Right cardiac atrium (tissue), 5 donors: ENCODE data around the gene TAL2. TPM values are rescaled to one million over a fixed set of nuclear protein-coding genes. Genes with fewer than 3 reads are reported as not detected.
"Not testable (repeated sequence)": the region's sequence is repeated elsewhere in the genome, so short reads cannot be mapped to it uniquely, and the experiment has no call there.

ENCODE experiments used
- ATAC-seq, 2 donors: fragments of 200-7000 bp; cut with Tn5 transposase; one replicate each; pipeline versions ENCODE4 v1.8.0 to v1.9.1; 2020; ENCODE audit warnings: moderate library complexity in 2 of 2, mild to moderate bottlenecking in 1 of 2
- DNase-seq, 3 donors: peaks; one replicate each; pipeline ENCODE4 v3.0.0-alpha.2; 2020
- H3K27ac ChIP-seq: one replicate; pipeline ENCODE4 v1.5.1; 2013; ENCODE audit warnings: mild to moderate bottlenecking, low read length, control low read depth, moderate library complexity
- H3K27me3 ChIP-seq: one replicate; pipeline ENCODE4 v1.6.1; 2013; ENCODE audit not compliant: control insufficient read depth, insufficient read depth
- H3K4me1 ChIP-seq: one replicate; pipeline ENCODE4 v1.6.1; 2013; ENCODE audit warnings: low read length; ENCODE audit not compliant: control insufficient read depth, insufficient read depth
- H3K4me3 ChIP-seq: one replicate; pipeline ENCODE4 v1.5.1; 2013; ENCODE audit warnings: low read length, control low read depth
- H3K9me3 ChIP-seq: one replicate; pipeline ENCODE4 v1.6.1; 2013; ENCODE audit warnings: low read length; ENCODE audit not compliant: control insufficient read depth
- WGBS: extraction: QIAGEN DNeasy Blood & Tissue Kit; methylation state at CpG from one replicate; pipeline ENCODE4 v1.1.7; 2013; 5-methylcytosine and 5-hydroxymethylcytosine counted together
- intact Hi-C, 4 donors: fragments of 100-400 bp; cut with DNase I; formaldehyde crosslinking; loops; one replicate each; pipeline versions ENCODE4 v1.11.0 to v1.14.0; 2022 to 2023
- polyA plus RNA-seq: library from polyadenylated mRNA; stranded (reverse); fragments of 200-250 nt; gene quantifications from one replicate; pipeline ENCODE4 v1.2.3, GENCODE V29; 2013
- total RNA-seq, 4 donors: library from RNA; stranded (reverse); fragmentation: NEBNext Ultra II Directional; extraction: Animal tissue kit (Norgen Biotek cat#: 25700); gene quantifications; one replicate each; pipeline ENCODE4 v1.2.1, GENCODE V29; 2021
- donor health status: healthy with polysubstance abuse.
- donor health status: DM: no; HTN: yes; CAD: no.
- donor health status: DM: no; HTN: no; CAD: no.
- donor health status: DM: no; HTN: yes; CAD: no; lungs with severe emphysema.
- donor health status: DM: yes; HTN: yes; CAD: no.

TAL2 gene
- total and polyA plus RNA-seq, 5 donors: 0.16 TPM; not detected in 4

- Histone ChIP-seq H3K27ac (peak within 1 kb of the TSS; percentile 84), H3K27me3 (no peaks in the 10 kb centered on the region), H3K4me3 (peak within 1 kb of the TSS; percentile 85), H3K9me3 (no peaks in the 10 kb centered on the region), H3K4me1 (no peaks in the 10 kb centered on the region)
- ATAC-seq: peak; percentile 99
- under 1% methylated on average over 65 of the region's 65 CpGs for WGBS
- DNase-seq: peak; percentile 83 to 92 (median 91)
- intact Hi-C loops: no loop called here
Measured at GRCh38 chr9:105694190-105694847, 32.1 kb downstream of the TAL2 start, which contains the start of gene TMEM38B. Gene TMEM38B, plus strand, starts transcription at chr9:105694541. Its CDS starts 120 bp downstream, at chr9:105694661.

- no peaks in the 10 kb centered on the region for H3K9me3 ChIP-seq
- peak overlapping the region; percentile 84 for H3K27ac ChIP-seq
- 2% methylated on average over 42 of the region's 42 CpGs for WGBS
- H3K4me1 ChIP-seq: no peaks in the 10 kb centered on the region
- H3K27me3 ChIP-seq: no peaks in the 10 kb centered on the region
- intact Hi-C loops: no loop called here
- peak; percentile 64 to 84 (median 79) for DNase-seq
- peak overlapping the region; percentile 85 for H3K4me3 ChIP-seq
- ATAC-seq: peak; percentile 87 to 88
Measured at GRCh38 chr9:105694848-105695581, 32.8 kb downstream of the TAL2 start.

GRCh38 chr9:105696219-105696793 lies 34.0 kb downstream of the TAL2 start:
- H3K4me3 ChIP-seq: no peak overlapping the region
- no peak for DNase-seq
- no peaks in the 10 kb centered on the region for H3K9me3 ChIP-seq
- H3K27me3 ChIP-seq: no peaks in the 10 kb centered on the region
- intact Hi-C loops: no loop called here
- no peaks in the 10 kb centered on the region for H3K4me1 ChIP-seq
- H3K27ac ChIP-seq: no peak overlapping the region
- ATAC-seq: no peak
- WGBS: 97% methylated on average over 12 of the region's 12 CpGs

GRCh38 chr9:105697871-105698270 lies 35.6 kb downstream of the TAL2 start:
- Histone ChIP-seq H3K4me3 (no peak overlapping the region), H3K9me3 (no peaks in the 10 kb centered on the region), H3K4me1 (no peaks in the 10 kb centered on the region), H3K27ac (no peak overlapping the region), H3K27me3 (no peaks in the 10 kb centered on the region)
- no peak for ATAC-seq
- DNase-seq: no peak
- intact Hi-C loops: no loop called here
- 72% methylated on average over 4 of the region's 4 CpGs for WGBS

GRCh38 chr9:105698348-105698870 lies 36.2 kb downstream of the TAL2 start:
- intact Hi-C loops: no loop called here
- 92% methylated on average over 1 of the region's 1 CpG for WGBS
- Histone ChIP-seq H3K9me3 (no peaks in the 10 kb centered on the region), H3K27ac (no peak overlapping the region), H3K27me3 (no peaks in the 10 kb centered on the region), H3K4me3 (no peak overlapping the region), H3K4me1 (no peaks in the 10 kb centered on the region)
- DNase-seq (no peak), ATAC-seq (no peak)

- DNase-seq: no peak
- no peaks in the 10 kb centered on the region for H3K27me3 ChIP-seq
- H3K4me1 ChIP-seq: no peaks in the 10 kb centered on the region
- H3K9me3 ChIP-seq: no peaks in the 10 kb centered on the region
- H3K27ac ChIP-seq: no peak overlapping the region
- 46% methylated on average over 1 of the region's 1 CpG for WGBS
- no peak overlapping the region for H3K4me3 ChIP-seq
- ATAC-seq: no peak
- intact Hi-C loops: no loop called here
Measured at GRCh38 chr9:105700668-105701067, 38.4 kb downstream of the TAL2 start.

- Histone ChIP-seq H3K27me3 (no peaks in the 10 kb centered on the region), H3K27ac (no peak overlapping the region), H3K4me1 (no peaks in the 10 kb centered on the region), H3K4me3 (no peak overlapping the region), H3K9me3 (no peaks in the 10 kb centered on the region)
- ATAC-seq (no peak), DNase-seq (no peak)
- intact Hi-C loops: no loop called here
- WGBS: 72% methylated on average over 2 of the region's 2 CpGs
Measured at GRCh38 chr9:105701145-105701544, 38.9 kb downstream of the TAL2 start.

- Histone ChIP-seq H3K9me3 (no peaks in the 10 kb centered on the region), H3K27me3 (no peaks in the 10 kb centered on the region), H3K4me1 (no peaks in the 10 kb centered on the region), H3K27ac (no peak overlapping the region), H3K4me3 (no peak overlapping the region)
- 0% methylated on average over 1 of the region's 1 CpG for WGBS
- DNase-seq (no peak), ATAC-seq (no peak)
- intact Hi-C loops: no loop called here
Measured at GRCh38 chr9:105702207-105702606, 40.0 kb downstream of the TAL2 start.

- intact Hi-C loops, H3K27ac ChIP-seq: not testable (repeated sequence)
Measured at GRCh38 chr9:105703638-105704037, 41.4 kb downstream of the TAL2 start.

GRCh38 chr9:105706156-105706555 lies 43.9 kb downstream of the TAL2 start:
- ATAC-seq (no peak), DNase-seq (peak in 1 of 3 donors; percentile 57)
- WGBS: 97% methylated on average over 8 of the region's 8 CpGs
- Histone ChIP-seq H3K4me1 (no peaks in the 10 kb centered on the region), H3K27me3 (no peaks in the 10 kb centered on the region), H3K4me3 (no peak overlapping the region), H3K9me3 (no peaks in the 10 kb centered on the region), H3K27ac (no peak overlapping the region)
- intact Hi-C loops: no loop called here

More at GRCh38 chr9:105703638-105704037, 41.4 kb downstream of the TAL2 start:
- H3K27me3 ChIP-seq, ATAC-seq, H3K9me3 ChIP-seq, H3K4me3 ChIP-seq, DNase-seq, H3K4me1 ChIP-seq: not testable (repeated sequence)
- WGBS: 93% methylated on average over 4 of the region's 4 CpGs

GRCh38 chr9:105708405-105708804 lies 46.1 kb downstream of the TAL2 start:
- H3K27ac ChIP-seq: no peak overlapping the region

More at GRCh38 chr9:105708405-105708804, 46.1 kb downstream of the TAL2 start:
- DNase-seq: no peak
- no peak overlapping the region for H3K4me3 ChIP-seq
- intact Hi-C loops: no loop called here
- H3K27me3 ChIP-seq: no peaks in the 10 kb centered on the region
- no peaks in the 10 kb centered on the region for H3K9me3 ChIP-seq
- ATAC-seq: no peak
- peaks cover 3% of the 10 kb centered on the region for H3K4me1 ChIP-seq
- 78% methylated on average over 3 of the region's 3 CpGs for WGBS
